Fibroblast of the aortic adventitia (primary cell): Measurements from ENCODE around the gene OPN1MW3. TPM values are rescaled to one million over a fixed set of nuclear protein-coding genes. Genes with fewer than 3 reads are reported as not detected.

Experiments
- DNase-seq: peaks from one replicate; pipeline ENCODE4 v3.0.0-alpha.2; 2010; ENCODE audit warnings: low read depth
- H3K4me3 ChIP-seq: 2 replicates; pipeline ENCODE4 v1.5.1; 2011; ENCODE audit warnings: low read depth, mild to moderate bottlenecking, control low read depth, low read length, moderate library complexity
- CTCF ChIP-seq: IDR thresholded peaks from 2 replicates; pipeline ENCODE4 v1.5.1; 2011; ENCODE audit warnings: mild to moderate bottlenecking, low read length, control low read depth, inconsistent platforms; ENCODE audit not compliant: insufficient read depth
- total RNA-seq: library from RNA; depleted of rRNA; stranded (reverse); fragments of >200 nt; gene quantifications from 2 replicates; pipeline ENCODE4 v1.2.3, GENCODE V29; 2012; ENCODE audit warnings: low replicate concordance

The OPN1MW3 gene
- total RNA-seq, 1 donor = not detected

- TF ChIP-seq CTCF = no peak
- no peak for DNase-seq
- no peak overlapping the region for H3K4me3 ChIP-seq
These were observed 54.7 kb downstream of the OPN1MW3 start for GRCh38 chrX:154312116-154312515.

- DNase-seq = no peak
- H3K4me3 ChIP-seq = no peak overlapping the region
- TF ChIP-seq CTCF = no peak
These were observed 55.8 kb downstream of the OPN1MW3 start for GRCh38 chrX:154313147-154313546.

GRCh38 chrX:154315416-154315815, 58.0 kb downstream of the OPN1MW3 start:
- H3K4me3 ChIP-seq = no peak overlapping the region
- TF ChIP-seq CTCF = no peak
- DNase-seq = no peak

GRCh38 chrX:154317391-154317995, 60.1 kb downstream of the OPN1MW3 start:
- peak; percentile 46 for DNase-seq
- TF ChIP-seq CTCF = peak; percentile 67

GRCh38 chrX:154320406-154320805, 63.0 kb downstream of the OPN1MW3 start:
- no peak for DNase-seq
- TF ChIP-seq CTCF = no peak
- no peak overlapping the region for H3K4me3 ChIP-seq

More at GRCh38 chrX:154317391-154317995, 60.1 kb downstream of the OPN1MW3 start:
- no peak overlapping the region for H3K4me3 ChIP-seq

Other genes with a start within 250 kb of the OPN1MW3 start
- gene IRAK1, start 237.7 kb upstream of the OPN1MW3 start, total RNA-seq = 37.1 and 80.5 TPM in 2 replicates
- 21.6 and 27.4 TPM in 2 replicates for gene MECP2, start 159.9 kb upstream of the OPN1MW3 start, total RNA-seq
- gene OPN1LW, start 113.3 kb upstream of the OPN1MW3 start, total RNA-seq = not detected in 2 replicates
- gene OPN1MW, start 75.0 kb upstream of the OPN1MW3 start, total RNA-seq = not detected in 2 replicates
- gene OPN1MW2, start 37.8 kb upstream of the OPN1MW3 start, total RNA-seq = not detected in 2 replicates
- gene TEX28, start 37.5 kb downstream of the OPN1MW3 start, total RNA-seq = not detected in 2 replicates
- not detected in 2 replicates for gene TKTL1, start 38.2 kb downstream of the OPN1MW3 start, total RNA-seq
- gene FLNA, start 117.1 kb downstream of the OPN1MW3 start, total RNA-seq = 549 and 1,365 TPM in 2 replicates
- gene EMD, start 121.7 kb downstream of the OPN1MW3 start, total RNA-seq = 9.6 and 29.9 TPM in 2 replicates
- gene RPL10, start 140.8 kb downstream of the OPN1MW3 start, total RNA-seq = 1,297 and 3,230 TPM in 2 replicates
- gene DNASE1L1, start 151.7 kb downstream of the OPN1MW3 start, total RNA-seq = 15.8 and 31.0 TPM in 2 replicates
- gene TAFAZZIN, start 154.0 kb downstream of the OPN1MW3 start, total RNA-seq = 18.0 and 30.9 TPM in 2 replicates
- 33.2 and 36.1 TPM in 2 replicates for gene ATP6AP1, start 171.1 kb downstream of the OPN1MW3 start, total RNA-seq
- 53.9 and 115 TPM in 2 replicates for gene GDI1, start 179.6 kb downstream of the OPN1MW3 start, total RNA-seq
- 39.0 and 99.0 TPM in 2 replicates for gene FAM50A, start 186.6 kb downstream of the OPN1MW3 start, total RNA-seq
- gene PLXNA3, start 200.7 kb downstream of the OPN1MW3 start, total RNA-seq = 11.9 and 25.8 TPM in 2 replicates
- 19.1 and 31.6 TPM in 2 replicates for gene LAGE3, start 221.7 kb downstream of the OPN1MW3 start, total RNA-seq
- 10.9 and 35.0 TPM in 2 replicates for gene UBL4A, start 229.0 kb downstream of the OPN1MW3 start, total RNA-seq
- gene SLC10A3, start 233.0 kb downstream of the OPN1MW3 start, total RNA-seq = 23.9 and 28.6 TPM in 2 replicates